M059J (cell line): ENCODE results near the gene LTN1. TPM values are rescaled to one million over a fixed set of nuclear protein-coding genes. Genes with fewer than 3 reads are reported as not detected.

Source experiments
- DNase-seq: peaks from one replicate; pipeline ENCODE4 v3.0.0-alpha.2; 2012; ENCODE audit warnings: low read depth
- total RNA-seq: library from RNA; depleted of rRNA; stranded (reverse); fragments of >200 nt; shearing (Covaris generic); gene quantifications from 2 replicates; pipeline ENCODE4 v1.2.3, GENCODE V29; 2014; rRNA removed

Gene LTN1
- total RNA-seq, 1 experiment from 2014 or later: 37.0 TPM

GRCh38 chr21:28883931-28884330 is 108.7 kb downstream of the LTN1 start:
- DNase-seq: no peak

- no peak for DNase-seq
These were observed 110.3 kb downstream of the LTN1 start for GRCh38 chr21:28882345-28882744.

Other genes with a start within 250 kb of the LTN1 start
- gene RWDD2B, start 26.5 kb upstream of the LTN1 start, total RNA-seq: 22.5 and 30.0 TPM in 2 replicates
- gene USP16, start 31.8 kb upstream of the LTN1 start, total RNA-seq: 42.6 and 43.1 TPM in 2 replicates
- gene CCT8, start 80.8 kb upstream of the LTN1 start, total RNA-seq: 412 and 437 TPM in 2 replicates
- 10.7 and 14.0 TPM in 2 replicates for gene MAP3K7CL, start 137.8 kb upstream of the LTN1 start, total RNA-seq